Calu3 (cell line): ENCODE data around the gene KCNAB1. TPM values are rescaled to one million over a fixed set of nuclear protein-coding genes. Genes with fewer than 3 reads are reported as not detected.

Source experiments
- BruUV-seq: library from RNA; stranded (reverse); fragments of 400-500 nt; replicated peaks from 2 replicates; lab custom pipeline; 2021; lab: Mats Ljungman, UMichigan
- CTCF ChIA-PET: fragments of 300-600 bp; sonication (Branson Sonifier 250); formaldehyde crosslinking; loops from one replicate; lab custom pipeline; 2022; ENCODE audit warnings: antibody characterized with exemption; lab: Charles Lee
- DNase-seq: peaks from one replicate; pipeline ENCODE4 v3.0.0; 2022
- H3K27ac Mint-ChIP-seq: one replicate; pipeline ENCODE4 v1.8.0; 2022; ENCODE audit warnings: mixed read lengths; ENCODE audit not compliant: unreplicated experiment
- H3K27me3 Mint-ChIP-seq: one replicate; pipeline ENCODE4 v1.8.0; 2022; ENCODE audit warnings: mixed read lengths; ENCODE audit not compliant: unreplicated experiment
- H3K36me3 Mint-ChIP-seq: one replicate; pipeline ENCODE4 v1.8.0; 2022; ENCODE audit warnings: mild to moderate bottlenecking, moderate library complexity, mixed read lengths; ENCODE audit not compliant: insufficient read depth, unreplicated experiment
- H3K4me1 Mint-ChIP-seq: one replicate; pipeline ENCODE4 v1.8.0; 2022; ENCODE audit warnings: mild to moderate bottlenecking, low read depth, mixed read lengths; ENCODE audit not compliant: unreplicated experiment
- H3K4me3 Mint-ChIP-seq: one replicate; pipeline ENCODE4 v1.8.0; 2022; ENCODE audit warnings: mild to moderate bottlenecking, low read depth, moderate library complexity, mixed read lengths; ENCODE audit not compliant: unreplicated experiment
- H3K9me3 Mint-ChIP-seq: one replicate; pipeline ENCODE4 v1.8.0; 2022; ENCODE audit warnings: low read depth, mixed read lengths; ENCODE audit not compliant: unreplicated experiment
- CTCF ChIP-seq: fragments of 200-600 bp; IDR thresholded peaks from one replicate; pipeline ENCODE4 v1.8.0; 2022; ENCODE audit warnings: antibody characterized with exemption; ENCODE audit not compliant: unreplicated experiment
- intact Hi-C: fragments of 100-400 bp; cut with micrococcal nuclease; formaldehyde crosslinking; loops from one replicate; pipeline ENCODE4 v1.10.0; 2022; ENCODE audit not compliant: unreplicated experiment
- total RNA-seq: library from RNA; stranded (reverse); gene quantifications from 2 replicates; pipeline ENCODE4 v1.2.3, GENCODE V29; 2022

Gene KCNAB1
- total RNA-seq, 1 experiment from 2014 or later: 1.6 TPM

GRCh38 chr3:156553705-156554356, 433.5 kb downstream of the KCNAB1 start:
- no peak for DNase-seq
- no peak for TF ChIP-seq CTCF
- BruUV-seq: no TSS peak
- intact Hi-C loops: loop anchor here (5.0 kb wide), 1 partner anchor 528 kb away; no protein-coding TSS in a partner anchor
- peak overlapping the region; percentile 90 for H3K27ac Mint-ChIP-seq
- H3K4me1 Mint-ChIP-seq: peaks cover 43% of the 10 kb centered on the region
- no peaks in the 10 kb centered on the region for H3K9me3 Mint-ChIP-seq
- no peaks in the 10 kb centered on the region for H3K27me3 Mint-ChIP-seq
- peak overlapping the region; percentile 87 for H3K4me3 Mint-ChIP-seq
- H3K36me3 Mint-ChIP-seq: peaks cover 60% of the 10 kb centered on the region
- CTCF ChIA-PET: interaction anchor here (0.6 to 3.2 kb wide), 10 partner anchors 11 to 582 kb away, joined by 3 to 30 read pairs (median 6); partner anchors contain the start of gene TIPARP

- no peak for DNase-seq
- H3K4me1 Mint-ChIP-seq: peaks cover 43% of the 10 kb centered on the region
- BruUV-seq: no TSS peak
- CTCF ChIA-PET: interaction anchor here (0.5 to 3.2 kb wide), 15 partner anchors 12 to 581 kb away, joined by 3 to 30 read pairs (median 5); partner anchors contain the start of gene TIPARP
- TF ChIP-seq CTCF: no peak
- H3K36me3 Mint-ChIP-seq: peaks cover 56% of the 10 kb centered on the region
- H3K27ac Mint-ChIP-seq: peak overlapping the region; percentile 90
- intact Hi-C loops: loop anchor here (5.0 kb wide), 1 partner anchor 528 kb away; no protein-coding TSS in a partner anchor
- peak overlapping the region; percentile 87 for H3K4me3 Mint-ChIP-seq
- no peaks in the 10 kb centered on the region for H3K9me3 Mint-ChIP-seq
- H3K27me3 Mint-ChIP-seq: no peaks in the 10 kb centered on the region
Observed at GRCh38 chr3:156554515-156554841, 434.1 kb downstream of the KCNAB1 start.

GRCh38 chr3:156554842-156555687, 434.7 kb downstream of the KCNAB1 start, which contains the start of gene SSR3:
TSS of gene SSR3 (minus strand) at chr3:156555117. CDS start at chr3:156555089, 28 bp downstream.
- H3K4me1 Mint-ChIP-seq: peaks cover 43% of the 10 kb centered on the region
- BruUV-seq: TSS peak; percentile 76
- peak within 1 kb of the TSS; percentile 87 for H3K4me3 Mint-ChIP-seq
- peaks cover 56% of the 10 kb centered on the region for H3K36me3 Mint-ChIP-seq
- H3K9me3 Mint-ChIP-seq: no peaks in the 10 kb centered on the region
- H3K27ac Mint-ChIP-seq: peak within 1 kb of the TSS; percentile 90
- intact Hi-C loops: loop anchor here (5.0 kb wide), 4 partner anchors 117 to 582 kb away; partner anchors contain the start of gene TIPARP
- no peaks in the 10 kb centered on the region for H3K27me3 Mint-ChIP-seq
- peak; percentile 100 for DNase-seq
- peak; percentile 68 for TF ChIP-seq CTCF
- CTCF ChIA-PET: interaction anchor here (0.5 to 3.2 kb wide), 18 partner anchors 12 to 581 kb away, joined by 3 to 30 read pairs (median 4); partner anchors contain the start of gene TIPARP

GRCh38 chr3:156558389-156558788, 438.0 kb downstream of the KCNAB1 start:
- H3K9me3 Mint-ChIP-seq: no peaks in the 10 kb centered on the region
- no peak overlapping the region for H3K27ac Mint-ChIP-seq
- CTCF ChIA-PET: no interaction called here
- intact Hi-C loops: loop anchor here (5.0 kb wide), 3 partner anchors 114 to 579 kb away; partner anchors contain the start of gene TIPARP
- BruUV-seq: no TSS peak
- no peak for TF ChIP-seq CTCF
- peaks cover 23% of the 10 kb centered on the region for H3K36me3 Mint-ChIP-seq
- peaks cover 13% of the 10 kb centered on the region for H3K4me1 Mint-ChIP-seq
- H3K4me3 Mint-ChIP-seq: no peak overlapping the region
- no peaks in the 10 kb centered on the region for H3K27me3 Mint-ChIP-seq
- DNase-seq: no peak
